K562 (cell line): ENCODE data around the gene HEXD. TPM values are rescaled to one million over a fixed set of nuclear protein-coding genes. Genes with fewer than 3 reads are reported as not detected.
A peak's percentile ranks its signal among the peaks of the same experiment; 100 is the strongest.

Experiments used
- ASH1L ChIP-seq: fragments of 450-650 bp; IDR thresholded peaks from 2 replicates; pipeline ENCODE4 v1.6.1; 2018; ENCODE audit warnings: borderline replicate concordance, mild to moderate bottlenecking, low read depth; ENCODE audit not compliant: partially characterized antibody
- HCFC1 ChIP-seq: IDR thresholded peaks from 2 replicates; pipeline ENCODE4 v1.6.1; 2012; ENCODE audit warnings: low read depth, low read length, improper control_type of control experiment
- HES1 ChIP-seq: fragments of 450-650 bp; IDR thresholded peaks from 2 replicates; pipeline ENCODE4 v1.6.1; 2016; ENCODE audit warnings: low read depth, mild to moderate bottlenecking, moderate library complexity
- ID3 ChIP-seq, 2 experiments: fragments of 250-450 bp in 1 of 2; fragments of 450-650 bp in 1 of 2; sonication (Bioruptor Pico) in 1 of 2; IDR thresholded peaks; 2 replicates each; pipeline versions ENCODE4 v1.6.1 to v1.8.0; 2016 to 2021; ENCODE audit warnings: mild to moderate bottlenecking in 2 of 2, moderate library complexity in 2 of 2, missing compliant biosample characterization in 1 of 2, missing genetic modification characterization in 1 of 2
- KAT7 ChIP-seq: sonication (generic); formaldehyde crosslinking; IDR thresholded peaks from 2 replicates; pipeline ENCODE4 v1.8.0; 2022; ENCODE audit warnings: missing genetic modification reagents, mild to moderate bottlenecking, borderline replicate concordance
- KDM1A ChIP-seq, 2 experiments: fragments of 450-650 bp; IDR thresholded peaks; 2 replicates each; pipeline ENCODE4 v1.6.1; 2016; ENCODE audit warnings: mild to moderate bottlenecking in 2 of 2
- LARP7 ChIP-seq: fragments of 450-650 bp; IDR thresholded peaks from 2 replicates; pipeline ENCODE4 v1.6.1; 2016
- MCM2 ChIP-seq: fragments of 450-650 bp; IDR thresholded peaks from 2 replicates; pipeline ENCODE4 v1.6.1; 2017; ENCODE audit warnings: low read depth, mild to moderate bottlenecking
- RBM15 ChIP-seq: fragments of 200-400 bp; formaldehyde crosslinking; IDR thresholded peaks from 2 replicates; pipeline ENCODE4 v1.6.1; 2018; ENCODE audit warnings: mild to moderate bottlenecking, low read length, moderate library complexity; ENCODE audit not compliant: insufficient read depth
- SP2 ChIP-seq: IDR thresholded peaks from 2 replicates; pipeline ENCODE4 v1.6.1; 2011; ENCODE audit warnings: mild to moderate bottlenecking, low read depth, low read length, moderate library complexity; ENCODE audit not compliant: poor library complexity, severe bottlenecking; ENCODE audit errors: extremely low read depth
- TARDBP ChIP-seq: fragments of 450-650 bp; IDR thresholded peaks from 2 replicates; pipeline ENCODE4 v1.6.1; 2016
- TCF7 ChIP-seq: sonication (generic); IDR thresholded peaks from 2 replicates; pipeline ENCODE4 v1.6.1; 2016; ENCODE audit warnings: antibody characterized with exemption, borderline replicate concordance
- ZBTB11 ChIP-seq, 3 experiments: fragments of 200-800 bp in 1 of 3; fragments of 250-450 bp in 1 of 3; fragments of 450-650 bp in 1 of 3; sonication (Bioruptor Pico) in 1 of 3; sonication (Bioruptor generic) in 1 of 3; formaldehyde crosslinking in 1 of 3; IDR thresholded peaks; 2 replicates each; pipeline versions ENCODE4 v1.6.1 to v1.8.0; 2016 to 2022; ENCODE audit warnings: mild to moderate bottlenecking in 2 of 3, missing genetic modification characterization in 2 of 3, missing compliant biosample characterization in 1 of 3, moderate library complexity in 1 of 3
- ZBTB49 ChIP-seq: sonication (generic); formaldehyde crosslinking; IDR thresholded peaks from 2 replicates; pipeline ENCODE4 v1.8.0; 2022; ENCODE audit warnings: missing genetic modification reagents, mild to moderate bottlenecking, borderline replicate concordance
- ZBTB9 ChIP-seq: fragments of 450-650 bp; formaldehyde crosslinking; IDR thresholded peaks from 2 replicates; pipeline ENCODE4 v1.4.0; 2020; ENCODE audit warnings: mild to moderate bottlenecking, moderate library complexity
- ZNF224 ChIP-seq: sonication (generic); formaldehyde crosslinking; IDR thresholded peaks from 2 replicates; pipeline ENCODE4 v1.8.0; 2022; ENCODE audit warnings: mild to moderate bottlenecking, missing genetic modification reagents
- ZNF445 ChIP-seq: fragments of 250-450 bp; sonication (Bioruptor Pico); IDR thresholded peaks from 2 replicates; pipeline ENCODE4 v1.4.0; 2020; ENCODE audit warnings: low read depth, mild to moderate bottlenecking, moderate library complexity
- polyA plus RNA-seq, 8 experiments: library from polyadenylated mRNA; depleted of rRNA in 4 of 8; stranded (reverse) in 5 of 8; unstranded in 3 of 8; fragments of >200 nt; fragmentation: Nextera tagmentation in 2 of 8; fragmentation: Illumina TruSeq in 1 of 8; extraction: Ambion mirVana in 2 of 8; extraction: Trizol in 1 of 8; gene quantifications; 2 replicates each; pipeline versions ENCODE4 v1.2.1 to v1.2.3, GENCODE V29; 2011 to 2014; ENCODE audit warnings: inconsistent platforms in 1 of 8, missing spikeins in 1 of 8
- total RNA-seq, 7 experiments: library from RNA; depleted of rRNA in 6 of 7; stranded (reverse); fragments of >200 nt in 6 of 7; fragmentation: Illumina TruSeq in 2 of 7; extraction: Trizol in 2 of 7; gene quantifications; 2 replicates each; pipeline versions ENCODE4 v1.2.1 to v1.2.3, GENCODE V29; 2011 to 2021; ENCODE audit warnings: low replicate concordance in 1 of 7

HEXD gene
- total and polyA plus RNA-seq, 9 of the 15 experiments (the other 6 are each of a cell fraction or from before 2014, with no cell fraction given): 1.0 to 25.3 (median 10.0) TPM

GRCh38 chr17:82461827-82462524, 43.8 kb downstream of the HEXD start (continued):
- TF ChIP-seq ZBTB9 (peak; percentile 91), RBM15 (no peak), ZNF224 (CRISPR knock-in tag) (no peak), HES1 (peak; percentile 92), ASH1L (no peak), HCFC1 (no peak), SP2 (no peak), ZBTB49 (CRISPR knock-in tag) (no peak), LARP7 (peak; percentile 81; the same call in 1 of the 2 replicates), ID3 (CRISPR knock-in tag; IDR thresholded peaks at IDR 0.05) (no peak), ID3 (tag; IDR thresholded peaks at IDR 0.05) (peak; percentile 74; the same call in 1 of the 2 replicates), MCM2 (no peak), KDM1A (IDR thresholded peaks at IDR 0.05) (peak; percentile 92 to 98), KAT7 (no peak), TCF7 (peak; percentile 86; the same call in 1 of the 2 replicates), ZBTB11 (CRISPR knock-in tag; IDR thresholded peaks at IDR 0.05) (peak in 1 of 3 experiments; percentile 81; a peak in 2 of 6 replicates), TARDBP (no peak), ZNF445 (no peak)
